ENCODE data around the gene PPP2R2C. TPM values are rescaled to one million over a fixed set of nuclear protein-coding genes. Genes with fewer than 3 reads are reported as not detected.

Gene PPP2R2C
- total RNA-seq, 1 experiment from 2014 or later = 8.1 TPM

- Histone ChIP-seq H4K20me1 (ENCODE audit: control insufficient read depth, insufficient read depth, insufficient read length) (no peaks in the 10 kb centered on the region), H3K9me3 (ENCODE audit: control insufficient read depth, low read depth, low read length) (no peaks in the 10 kb centered on the region), H3K4ac (ENCODE audit: low read depth, low read length) (no peak overlapping the region), H3K79me2 (ENCODE audit: insufficient read depth, low read length) (no peaks in the 10 kb centered on the region), H3T11ph (ENCODE audit: low read length) (no peak overlapping the region), H4K91ac (ENCODE audit: insufficient read length, low read depth, low read length) (no peak overlapping the region), H2BK5ac (ENCODE audit: insufficient read length, low read length) (no peak overlapping the region), H3K14ac (ENCODE audit: insufficient read depth, low read length) (no peak overlapping the region), H2BK120ac (ENCODE audit: low read depth, low read length, poor library complexity, severe bottlenecking) (no peak overlapping the region), H3K4me1 (ENCODE audit: insufficient read depth, low read length) (no peaks in the 10 kb centered on the region), H2AFZ (ENCODE audit: low read length) (no peak overlapping the region), H3K4me2 (ENCODE audit: insufficient read depth, insufficient read length, low read length) (no peak overlapping the region), H3K27me3 (ENCODE audit: insufficient read depth, low read length) (no peaks in the 10 kb centered on the region), H2BK12ac (ENCODE audit: insufficient read length, low read depth, low read length) (no peak overlapping the region), H3K23ac (ENCODE audit: insufficient read length, low read depth, low read length) (no peak overlapping the region), H3K9ac (ENCODE audit: extremely low read depth, insufficient read length, low read length) (no peak overlapping the region), H4K5ac (ENCODE audit: insufficient read length, low read depth, low read length) (no peak overlapping the region), H3K23me2 (ENCODE audit: insufficient read length, low read depth, low read length, poor library complexity, severe bottlenecking) (no peaks in the 10 kb centered on the region), H3K18ac (ENCODE audit: insufficient read length, low read depth, low read length) (no peak overlapping the region), H2AK5ac (ENCODE audit: insufficient read length, low read length) (no peak overlapping the region), H3K56ac (ENCODE audit: insufficient read length, low read depth, low read length) (no peak overlapping the region), H2BK20ac (ENCODE audit: low read depth, low read length, poor library complexity, severe bottlenecking) (no peak overlapping the region), H3K79me1 (ENCODE audit: insufficient read depth, low read depth, low read length, poor library complexity, severe bottlenecking) (no peaks in the 10 kb centered on the region), H2BK15ac (ENCODE audit: low read depth, low read length) (no peak overlapping the region), H4K8ac (replicated peaks; ENCODE audit: insufficient read length, low read depth, low read length) (no peak overlapping the region), H3K27ac (ENCODE audit: insufficient read length, low read depth, low read length) (no peak overlapping the region)
- no peak for TF ChIP-seq CTCF (conservative IDR thresholded peaks at IDR 0.05)
- Mint-ChIP-seq H3K9me3 (no peaks in the 10 kb centered on the region; a peak in 1 of 5 replicates), H3K36me3 (ENCODE audit: insufficient read depth in 1 of 3, low read depth in 3 of 3) (no peaks in the 10 kb centered on the region), H3K27me3 (ENCODE audit: low read depth) (peaks cover 1% of the 10 kb centered on the region), H3K4me1 (peaks cover 0 to 3% of the 10 kb centered on the region in 2 experiments; a peak in 1 of 4 replicates), H3K4me3 (no peak overlapping the region), H3K27ac (no peak overlapping the region)
- DNase-seq = no peak
- WGBS (ENCODE audit: extremely low coverage, insufficient read length, low lambda C conversion rate) = no CpG with 5 or more reads among the region's 11 CpGs
Observed at GRCh38 chr4:6456450-6456849, 16.0 kb downstream of the PPP2R2C start.

Data from H9 (cell line).